GM19467 (cell line): Measurements from ENCODE around the gene LSM8.
"Not testable (repeated sequence)": the region's sequence is repeated elsewhere in the genome, so short reads cannot be mapped to it uniquely, and the experiment has no call there.

Experiments
- ATAC-seq: cut with Tn5 transposase; IDR thresholded peaks from one replicate; pipeline ENCODE4 v1.9.1; 2021; ENCODE audit warnings: mild to moderate bottlenecking, moderate library complexity; ENCODE audit not compliant: unreplicated experiment

LSM8 gene

GRCh38 chr7:118202061-118202460, 18.1 kb downstream of the LSM8 start:
- no peak for ATAC-seq

- peak; percentile 96 for ATAC-seq
These were observed 30.3 kb downstream of the LSM8 start for GRCh38 chr7:118214051-118214832.

- ATAC-seq: no peak
These were observed 30.8 kb downstream of the LSM8 start for GRCh38 chr7:118214833-118215182.

- ATAC-seq: no peak
These were observed 33.3 kb downstream of the LSM8 start for GRCh38 chr7:118217210-118217619.

GRCh38 chr7:118218413-118219156, 34.6 kb downstream of the LSM8 start:
- ATAC-seq: no peak

- no peak for ATAC-seq
These were observed 35.2 kb downstream of the LSM8 start for GRCh38 chr7:118219157-118219512.

- ATAC-seq: no peak
These were observed 36.6 kb downstream of the LSM8 start for GRCh38 chr7:118220583-118220982.

GRCh38 chr7:118222591-118222990, 38.6 kb downstream of the LSM8 start:
- no peak for ATAC-seq

- ATAC-seq: no peak
These were observed 40.6 kb downstream of the LSM8 start, which contains the start of gene ANKRD7 for GRCh38 chr7:118224521-118224920. TSS of gene ANKRD7 (plus strand) at chr7:118224704. CDS start at chr7:118224831, 127 bp downstream.

GRCh38 chr7:118232837-118233236, 48.9 kb downstream of the LSM8 start:
- ATAC-seq: no peak

GRCh38 chr7:118233799-118234198, 49.8 kb downstream of the LSM8 start:
- ATAC-seq: no peak

- ATAC-seq: no peak
These were observed 55.0 kb downstream of the LSM8 start for GRCh38 chr7:118239014-118239413.

GRCh38 chr7:118240320-118240719, 56.4 kb downstream of the LSM8 start:
- not testable (repeated sequence) for ATAC-seq
